HG03354 (cell line): Measurements from ENCODE around the gene VWA7.
A peak's percentile ranks its signal among the peaks of the same experiment; 100 is the strongest.

Source experiments
- ATAC-seq: cut with Tn5 transposase; IDR thresholded peaks from one replicate; pipeline ENCODE4 v1.9.1; 2021; ENCODE audit warnings: mild to moderate bottlenecking; ENCODE audit not compliant: unreplicated experiment, poor library complexity, severe bottlenecking

VWA7 gene

GRCh38 chr6:31764198-31764597, 12.9 kb downstream of the VWA7 start:
- no peak for ATAC-seq

DNA sequence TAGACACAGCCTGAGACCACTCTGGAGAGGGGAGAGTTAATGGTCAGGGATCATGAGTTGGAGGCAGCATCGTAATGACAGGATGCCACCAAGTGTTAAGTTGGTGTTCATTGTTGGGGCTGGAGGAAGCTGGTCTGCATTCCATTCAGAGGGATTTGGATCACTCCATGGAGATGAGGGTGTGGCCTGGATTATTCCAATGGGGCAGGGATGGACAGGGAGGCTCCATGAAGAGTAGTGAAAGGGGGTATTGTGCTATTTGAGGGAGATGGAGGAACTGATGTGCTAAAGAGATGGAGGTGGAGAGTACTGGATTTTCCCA, 13.5 kb downstream of the VWA7 start:
- ATAC-seq = no peak

DNA sequence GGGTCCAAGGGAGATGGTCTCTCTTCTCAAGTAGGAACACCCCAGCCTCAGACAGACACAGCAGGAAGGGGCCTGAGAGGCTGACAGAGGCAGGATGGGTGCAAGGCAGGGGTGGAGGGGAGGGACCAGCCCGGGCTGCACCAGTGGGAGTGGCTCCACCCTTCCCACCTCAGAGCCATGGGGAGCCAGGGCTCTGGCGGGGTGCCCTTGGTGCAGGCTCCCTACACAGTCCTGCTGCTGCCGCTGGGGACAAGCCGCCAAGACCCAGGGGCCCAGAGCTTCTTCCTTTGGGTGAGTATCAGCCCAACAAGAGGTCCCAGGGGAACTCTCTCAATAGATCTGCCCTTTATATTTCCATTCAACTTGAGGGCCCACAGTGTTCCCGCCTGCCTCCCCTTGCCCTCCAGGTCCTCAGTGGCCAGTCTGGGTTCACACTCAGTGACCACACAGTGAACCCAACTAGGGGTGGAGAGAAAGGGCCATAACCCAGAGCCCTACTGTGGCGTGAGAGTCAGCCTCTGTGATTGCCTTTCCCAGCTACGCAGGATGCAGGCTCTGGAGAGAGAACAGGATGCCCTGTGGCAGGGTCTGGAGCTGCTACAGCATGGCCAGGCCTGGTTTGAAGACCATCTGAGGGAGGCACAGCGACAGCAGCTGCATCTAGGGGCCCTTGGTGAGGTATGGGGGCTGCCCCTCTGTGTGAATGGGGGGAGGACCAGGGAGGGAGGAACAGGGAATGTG, 14.1 kb downstream of the VWA7 start:
- no peak for ATAC-seq

DNA sequence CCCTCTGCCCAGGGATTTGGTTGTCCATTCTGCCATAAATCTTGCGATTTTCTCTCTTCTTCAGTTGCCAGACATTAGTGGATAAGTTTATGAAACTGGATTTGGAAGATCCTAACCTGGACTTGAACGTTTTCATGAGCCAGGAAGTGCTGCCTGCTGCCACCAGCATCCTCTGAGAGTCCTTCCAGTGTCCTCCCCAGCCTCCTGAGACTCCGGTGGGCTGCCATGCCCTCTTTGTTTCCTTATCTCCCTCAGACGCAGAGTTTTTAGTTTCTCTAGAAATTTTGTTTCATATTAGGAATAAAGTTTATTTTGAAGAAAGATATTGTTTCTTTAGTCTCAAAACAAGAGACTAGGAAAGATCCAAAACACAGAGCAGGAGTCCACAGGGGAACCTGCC, 14.8 kb downstream of the VWA7 start, which contains the start of gene SAPCD1:
Gene SAPCD1 (plus strand): TSS at position 301 of the 400 bp plus-strand sequence. CDS start 399 bp downstream, outside the sequence.
- no peak for ATAC-seq

GRCh38 chr6:31761343-31761742, 15.8 kb downstream of the VWA7 start:
- ATAC-seq = no peak

DNA sequence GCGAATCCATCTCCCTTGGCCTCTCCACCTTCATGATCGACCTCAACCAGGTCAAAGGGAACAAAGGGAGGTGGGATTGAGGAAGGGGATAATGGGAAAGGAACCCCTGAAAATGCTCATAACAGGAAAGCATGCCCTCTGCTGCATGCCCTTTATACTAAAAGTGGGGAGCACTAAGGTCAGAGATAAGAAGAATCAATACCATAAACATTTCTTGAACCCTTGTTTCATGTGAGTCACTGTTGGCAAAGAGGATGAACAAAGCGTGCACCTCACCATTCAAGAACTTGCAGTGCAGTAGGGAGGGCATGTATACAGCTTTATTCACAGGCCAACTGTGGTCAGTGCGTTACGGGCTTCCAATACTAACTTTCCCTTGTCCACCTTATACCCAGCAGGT, 16.3 kb downstream of the VWA7 start:
- no peak for ATAC-seq

GRCh38 chr6:31758281-31758680, 18.8 kb downstream of the VWA7 start:
- no peak for ATAC-seq

GRCh38 chr6:31752739-31753319, 24.3 kb downstream of the VWA7 start:
- ATAC-seq = no peak

- no peak for ATAC-seq
Measured at GRCh38 chr6:31750411-31751022, 26.6 kb downstream of the VWA7 start.

DNA sequence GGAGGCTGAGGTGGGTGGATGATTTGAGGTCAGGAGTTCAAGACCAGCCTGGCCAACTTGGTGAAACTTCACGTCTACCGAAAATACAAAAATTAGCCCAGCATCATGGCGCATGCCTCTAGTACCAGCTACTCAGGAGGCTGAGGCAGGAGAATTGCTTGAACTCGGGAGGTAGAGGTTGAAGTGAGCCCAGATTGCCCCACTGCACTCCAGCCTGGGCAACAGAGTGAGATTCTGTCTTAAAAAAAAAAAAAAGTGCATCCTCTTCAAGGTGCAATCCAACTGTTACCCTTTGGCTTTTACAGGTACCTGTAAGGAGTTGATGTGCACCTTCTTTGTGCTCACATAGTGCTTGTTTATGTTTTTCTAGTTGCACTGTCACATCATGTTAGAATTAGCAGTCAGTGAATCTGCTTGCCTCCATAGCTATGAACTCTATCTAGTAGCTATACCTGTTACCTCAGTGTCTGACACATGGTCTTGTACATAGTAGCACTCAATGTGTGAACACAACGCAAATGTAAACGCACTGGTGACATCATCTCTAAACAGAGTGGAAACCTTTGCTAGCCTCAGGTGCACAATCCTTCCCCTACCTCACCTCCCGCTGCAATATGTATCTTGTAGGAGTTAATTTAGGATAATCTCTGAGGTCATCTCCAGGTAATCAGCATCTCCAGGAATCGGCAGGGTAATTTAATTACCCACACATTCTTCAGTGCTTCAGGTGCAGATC, 27.7 kb downstream of the VWA7 start:
- ATAC-seq = no peak

- ATAC-seq = no peak
Measured at GRCh38 chr6:31744422-31744821, 32.7 kb downstream of the VWA7 start.

DNA sequence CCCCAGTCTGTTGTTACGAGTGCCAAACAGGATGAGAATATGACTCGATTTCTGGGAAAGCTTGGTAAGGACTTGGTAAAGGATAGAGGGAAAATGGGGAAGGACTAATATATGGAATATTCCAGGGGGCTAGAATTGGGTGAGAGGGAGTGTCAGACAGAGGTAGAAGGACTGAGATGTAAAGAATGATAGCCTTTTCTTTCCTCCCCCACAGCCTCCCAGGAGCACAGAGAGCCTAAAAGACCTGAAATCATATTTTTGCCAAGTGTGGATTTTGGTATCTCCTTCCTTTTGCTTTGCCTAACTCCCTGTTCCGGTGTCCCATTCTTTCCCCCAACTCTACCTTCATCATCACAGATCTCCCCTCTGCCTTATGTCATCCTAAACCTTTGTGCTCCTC, 34.2 kb downstream of the VWA7 start:
- no peak for ATAC-seq

DNA sequence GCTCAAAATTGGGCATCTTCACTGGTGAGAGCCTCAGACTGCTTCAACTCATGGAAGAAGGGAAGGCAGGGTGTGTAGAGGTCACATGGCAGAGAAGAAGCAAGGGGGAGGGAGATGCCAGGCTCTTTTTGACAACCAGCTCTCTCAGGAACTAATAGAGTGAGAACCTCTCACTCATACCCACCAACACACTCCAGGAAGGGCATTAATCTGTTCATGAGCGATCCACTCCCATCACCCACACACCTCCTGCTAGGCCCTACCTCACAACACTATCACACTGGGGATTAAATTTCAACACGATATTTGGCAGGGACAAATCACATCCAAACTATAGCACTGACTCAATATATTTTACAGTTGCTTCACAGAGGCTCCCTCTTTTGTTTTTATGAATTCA, 35.3 kb downstream of the VWA7 start:
- no peak for ATAC-seq

DNA sequence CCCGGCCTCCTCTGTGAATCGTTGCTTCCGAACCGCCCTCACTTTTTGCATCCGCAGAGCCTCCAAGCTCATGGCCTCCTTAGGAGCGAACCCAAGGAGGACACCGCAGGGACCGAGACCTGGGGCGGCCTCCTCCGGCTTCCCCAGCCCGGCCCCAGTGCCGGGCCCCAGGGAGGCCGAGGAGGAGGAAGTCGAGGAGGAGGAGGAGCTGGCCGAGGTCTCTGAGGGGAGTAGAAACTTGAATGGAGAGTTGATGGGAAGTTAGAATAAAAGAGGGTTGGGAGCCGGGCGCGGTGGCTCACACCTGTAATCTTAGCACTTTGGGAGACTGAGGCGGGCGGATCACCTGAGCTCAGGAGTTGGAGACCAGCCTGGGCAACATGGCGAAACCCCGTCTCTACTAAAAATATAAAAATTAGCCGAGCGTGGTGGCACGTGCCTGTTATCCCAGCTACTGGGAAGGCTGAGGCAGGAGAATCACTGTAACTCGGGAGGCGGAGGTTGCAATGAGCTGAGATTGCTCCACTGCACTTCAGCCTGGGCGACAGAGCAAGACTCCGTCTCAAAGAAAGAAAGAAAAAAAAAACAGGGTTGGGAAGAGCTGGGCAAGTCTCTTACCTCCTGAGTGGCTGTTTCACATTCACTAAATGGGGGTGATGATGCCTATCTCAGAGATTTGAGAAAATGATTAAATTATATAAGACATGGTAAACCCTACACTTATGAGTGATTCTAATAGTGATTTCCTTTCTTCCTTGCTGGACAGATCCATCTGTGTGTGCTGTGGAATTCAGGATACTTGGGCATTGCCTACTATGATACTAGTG, 36.5 kb downstream of the VWA7 start:
- ATAC-seq = no peak

DNA sequence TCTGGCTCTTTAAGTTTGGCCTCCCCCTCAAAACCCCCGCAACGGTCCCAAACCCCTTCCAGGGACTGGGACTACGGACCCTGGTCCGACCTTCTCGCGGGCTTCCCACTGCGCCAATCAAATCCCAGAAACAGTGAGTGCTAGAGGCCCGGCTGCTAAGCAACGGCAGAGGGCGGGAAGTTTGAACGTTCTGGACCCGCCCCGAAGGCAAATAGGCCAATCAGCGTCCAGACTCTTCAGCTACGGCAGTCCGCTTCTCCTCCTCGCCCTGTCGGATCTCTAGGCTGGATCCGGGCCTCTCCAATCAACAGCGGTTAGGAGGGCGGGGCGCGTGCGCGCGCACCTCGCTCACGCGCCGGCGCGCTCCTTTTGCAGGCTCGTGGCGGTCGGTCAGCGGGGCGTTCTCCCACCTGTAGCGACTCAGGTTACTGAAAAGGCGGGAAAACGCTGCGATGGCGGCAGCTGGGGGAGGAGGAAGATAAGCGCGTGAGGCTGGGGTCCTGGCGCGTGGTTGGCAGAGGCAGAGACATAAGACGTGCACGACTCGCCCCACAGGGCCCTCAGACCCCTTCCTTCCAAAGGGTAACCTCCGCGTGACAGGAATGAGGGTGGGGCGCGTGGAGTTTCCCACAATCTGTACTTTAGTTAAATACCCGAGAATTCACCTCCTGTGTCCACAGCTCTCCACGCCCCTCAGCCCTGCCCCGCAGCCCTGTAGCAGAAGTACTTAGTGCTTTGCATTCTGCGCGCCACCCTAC, 37.3 kb downstream of the VWA7 start, which contains the start of gene MSH5:
Gene MSH5 (plus strand): TSS at position 367 of the 758 bp plus-strand sequence. CDS start 462 bp downstream, outside the sequence.
- ATAC-seq = peak; percentile 72

GRCh38 chr6:31737991-31738979, 38.8 kb downstream of the VWA7 start:
- no peak for ATAC-seq

DNA sequence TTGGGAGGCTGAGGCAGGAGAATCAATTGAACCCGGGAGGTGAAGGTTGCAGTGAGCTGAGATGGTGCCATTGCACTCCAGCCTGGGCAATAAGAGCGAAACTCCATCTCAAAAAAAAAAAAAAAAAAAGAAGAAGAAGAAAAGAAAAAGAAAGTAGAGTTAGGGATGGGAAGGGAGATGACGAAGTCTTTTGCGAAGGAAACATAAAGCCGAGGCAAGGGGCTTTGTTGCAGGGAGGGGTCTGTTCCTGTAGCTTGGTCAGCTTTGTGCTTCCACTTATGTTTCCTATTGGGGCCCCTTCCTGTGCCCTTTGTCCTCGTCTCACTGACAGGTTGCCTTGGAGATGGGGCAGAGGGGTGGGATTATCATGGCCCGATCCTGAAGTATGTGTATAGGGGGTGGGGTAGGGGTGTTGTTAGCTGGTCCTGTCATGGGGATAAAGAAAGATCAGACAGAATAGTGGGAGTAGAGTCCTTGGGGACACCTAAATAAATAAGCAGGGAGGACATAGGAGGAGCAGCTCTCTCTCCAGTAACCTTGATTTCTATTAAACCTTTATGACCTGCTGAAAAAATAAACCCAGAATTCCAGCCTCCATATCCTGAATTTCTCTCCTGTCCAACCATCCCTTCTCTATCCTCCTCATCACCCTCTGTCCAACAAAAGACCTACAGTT, 39.7 kb downstream of the VWA7 start:
- ATAC-seq = no peak
